Neural progenitor cell (in vitro differentiated cells): ENCODE results near the gene FHL2.

ENCODE experiments used
- CTCF ChIP-seq: fragments of 200-600 bp; sonication (generic); IDR thresholded peaks from 2 replicates; pipeline ENCODE4 v1.5.1; 2017; ENCODE audit warnings: antibody characterized with exemption, mild to moderate bottlenecking
- EZH2 ChIP-seq: fragments of 200-600 bp; sonication (generic); IDR thresholded peaks from 2 replicates; pipeline ENCODE4 v1.6.1; 2017; ENCODE audit warnings: antibody characterized with exemption, mild to moderate bottlenecking, moderate library complexity
- EZH2phosphoT487 ChIP-seq: fragments of 200-600 bp; sonication (generic); IDR thresholded peaks from 2 replicates; pipeline ENCODE4 v1.6.1; 2017; ENCODE audit warnings: antibody characterized with exemption

- TF ChIP-seq EZH2 (no peak), CTCF (no peak), EZH2phosphoT487 (no peak)
Measured at GRCh38 chr2:105385731-105386540, 12.9 kb downstream of the FHL2 start.
